PC-3 (cell line): Measurements from ENCODE around the gene RHBG. TPM values are rescaled to one million over a fixed set of nuclear protein-coding genes. Genes with fewer than 3 reads are reported as not detected.

Experiments used
- ATAC-seq: fragments of 200-7000 bp; cut with Tn5 transposase; 2 replicates; pipeline ENCODE4 v1.9.1; 2020; ENCODE audit warnings: mild to moderate bottlenecking, moderate library complexity
- BruUV-seq: library from RNA; stranded (reverse); fragments of 400-500 nt; replicated peaks from 2 replicates; lab custom pipeline; 2021; lab: Mats Ljungman, UMichigan
- CTCF ChIA-PET: fragments of 300-600 bp; sonication (Branson Sonifier 250); formaldehyde crosslinking; loops from one replicate; lab custom pipeline; 2022; ENCODE audit warnings: antibody characterized with exemption; lab: Charles Lee
- POLR2A ChIA-PET: fragments of 300-600 bp; sonication (Branson Sonifier 250); formaldehyde crosslinking; loops from one replicate; lab custom pipeline; 2022; ENCODE audit warnings: antibody characterized with exemption; ENCODE audit not compliant: unreplicated experiment; lab: Charles Lee
- DNase-seq: peaks from one replicate; pipeline ENCODE4 v3.0.0-alpha.2; 2015
- H2AFZ ChIP-seq: fragments of 300-600 bp; sonication (generic); 2 replicates; pipeline ENCODE4 v1.6.0; 2016; ENCODE audit warnings: antibody characterized with exemption, low read length
- H3F3A ChIP-seq: fragments of 300-600 bp; sonication (generic); one replicate; pipeline ENCODE4 v1.6.0; 2017; ENCODE audit warnings: antibody characterized with exemption, low read length, control low read depth, mild to moderate bottlenecking; ENCODE audit not compliant: unreplicated experiment
- H3K27ac ChIP-seq: fragments of 300-600 bp; sonication (generic); 2 replicates; pipeline ENCODE4 v1.5.1; 2016; ENCODE audit warnings: mild to moderate bottlenecking, low read length
- H3K27me3 ChIP-seq: fragments of 300-600 bp; sonication (generic); 2 replicates; pipeline ENCODE4 v1.6.1; 2016; ENCODE audit warnings: low read length, mixed read lengths
- H3K36me3 ChIP-seq: fragments of 300-600 bp; sonication (generic); 2 replicates; pipeline ENCODE4 v1.6.1; 2016; ENCODE audit warnings: low read depth, mixed run types, low read length, mixed read lengths
- H3K4me1 ChIP-seq: fragments of 300-600 bp; sonication (generic); 2 replicates; pipeline ENCODE4 v1.5.1; 2016; ENCODE audit warnings: low read length; ENCODE audit not compliant: insufficient read depth
- H3K4me2 ChIP-seq: fragments of 300-600 bp; sonication (generic); 2 replicates; pipeline ENCODE4 v1.6.0; 2016; ENCODE audit warnings: low read length
- H3K4me3 ChIP-seq: fragments of 300-600 bp; sonication (generic); 2 replicates; pipeline ENCODE4 v1.5.1; 2016; ENCODE audit warnings: mild to moderate bottlenecking, low read length, mixed read lengths
- H3K79me2 ChIP-seq: fragments of 300-600 bp; sonication (generic); 2 replicates; pipeline ENCODE4 v1.6.1; 2017; ENCODE audit warnings: low read length, mixed read lengths
- H3K9ac ChIP-seq: fragments of 300-600 bp; sonication (generic); 2 replicates; pipeline ENCODE4 v1.6.0; 2016; ENCODE audit warnings: mild to moderate bottlenecking, low read length
- H3K9me2 ChIP-seq: fragments of 300-600 bp; sonication (generic); replicated peaks from 2 replicates; pipeline ENCODE4 v1.6.1; 2016; ENCODE audit warnings: mixed run types, low read length, mixed read lengths
- H3K9me3 ChIP-seq: fragments of 300-600 bp; sonication (generic); 2 replicates; pipeline ENCODE4 v1.6.1; 2016; ENCODE audit warnings: low read length, mixed read lengths
- H4K20me1 ChIP-seq: fragments of 300-600 bp; sonication (generic); 2 replicates; pipeline ENCODE4 v1.6.1; 2016; ENCODE audit warnings: low read length, mixed read lengths
- CTCF ChIP-seq: fragments of 300-600 bp; sonication (generic); conservative IDR thresholded peaks from 2 replicates; pipeline ENCODE4 v1.5.1; 2017; ENCODE audit warnings: antibody characterized with exemption, low read depth, mild to moderate bottlenecking, low read length
- EZH2 ChIP-seq: fragments of 300-600 bp; sonication (generic); IDR thresholded peaks from one replicate; pipeline ENCODE4 v1.6.1; 2017; ENCODE audit warnings: antibody characterized with exemption, mild to moderate bottlenecking, low read length; ENCODE audit not compliant: unreplicated experiment
- EZH2phosphoT487 ChIP-seq: fragments of 300-600 bp; sonication (generic); IDR thresholded peaks from 2 replicates; pipeline ENCODE4 v1.6.1; 2018; ENCODE audit warnings: mild to moderate bottlenecking, antibody characterized with exemption, low read length, borderline replicate concordance
- intact Hi-C: fragments of 100-400 bp; cut with micrococcal nuclease; formaldehyde crosslinking; loops from 2 replicates; pipeline ENCODE4 v1.9.0; 2023
- total RNA-seq: library from RNA; depleted of rRNA; stranded (reverse); fragments of >200 nt; gene quantifications from 2 replicates; pipeline ENCODE4 v1.2.3, GENCODE V29; 2014

The RHBG gene
- total RNA-seq, 1 experiment from 2014 or later: 0.26 TPM

GRCh38 chr1:156409439-156409838 lies 40.4 kb downstream of the RHBG start:
- BruUV-seq: no TSS peak
- Histone ChIP-seq H3K9me2 (no peaks in the 10 kb centered on the region), H3K4me1 (no peaks in the 10 kb centered on the region), H3K79me2 (no peaks in the 10 kb centered on the region), H3K9ac (no peak overlapping the region), H3K36me3 (no peaks in the 10 kb centered on the region), H3F3A (no peaks in the 10 kb centered on the region), H4K20me1 (no peaks in the 10 kb centered on the region), H3K4me3 (no peak overlapping the region), H2AFZ (no peak overlapping the region), H3K27me3 (peaks cover 48% of the 10 kb centered on the region), H3K9me3 (no peaks in the 10 kb centered on the region), H3K4me2 (no peak overlapping the region), H3K27ac (no peak overlapping the region)
- DNase-seq: no peak
- ChIA-PET POLR2A (no interaction called here), CTCF (no interaction called here)
- intact Hi-C loops: no loop called here
- no peak for ATAC-seq
- TF ChIP-seq CTCF: no peak
- no peak for TF ChIP-seq EZH2phosphoT487
- TF ChIP-seq EZH2: no peak

- Histone ChIP-seq H3K27ac (no peak overlapping the region), H3K27me3 (peaks cover 44% of the 10 kb centered on the region), H3K9me2 (no peaks in the 10 kb centered on the region), H3F3A (no peaks in the 10 kb centered on the region), H3K9me3 (no peaks in the 10 kb centered on the region), H3K4me1 (no peaks in the 10 kb centered on the region), H4K20me1 (no peaks in the 10 kb centered on the region), H3K36me3 (no peaks in the 10 kb centered on the region), H3K9ac (no peak overlapping the region), H3K4me3 (no peak overlapping the region), H3K4me2 (no peak overlapping the region), H2AFZ (no peak overlapping the region), H3K79me2 (no peaks in the 10 kb centered on the region)
- DNase-seq: no peak
- no TSS peak for BruUV-seq
- POLR2A ChIA-PET: no interaction called here
- CTCF ChIA-PET: no interaction called here
- TF ChIP-seq EZH2phosphoT487: no peak
- TF ChIP-seq EZH2: no peak
- no peak for TF ChIP-seq CTCF
- intact Hi-C loops: no loop called here
- ATAC-seq: no peak
These were observed 41.2 kb downstream of the RHBG start for GRCh38 chr1:156410238-156410637.

- Histone ChIP-seq H3K4me1 (no peaks in the 10 kb centered on the region), H3K9ac (no peak overlapping the region), H3K9me2 (no peaks in the 10 kb centered on the region), H3K9me3 (no peaks in the 10 kb centered on the region), H3K4me3 (no peak overlapping the region), H3K27me3 (peaks cover 43% of the 10 kb centered on the region), H3K27ac (no peak overlapping the region), H4K20me1 (no peaks in the 10 kb centered on the region), H3K79me2 (no peaks in the 10 kb centered on the region), H3K4me2 (no peak overlapping the region), H3K36me3 (no peaks in the 10 kb centered on the region), H2AFZ (no peak overlapping the region), H3F3A (no peaks in the 10 kb centered on the region)
- ATAC-seq (no peak), DNase-seq (no peak)
- BruUV-seq: no TSS peak
- intact Hi-C loops: no loop called here
- CTCF ChIA-PET: no interaction called here
- POLR2A ChIA-PET: no interaction called here
- TF ChIP-seq EZH2: no peak
- no peak for TF ChIP-seq CTCF
- TF ChIP-seq EZH2phosphoT487: no peak
These were observed 41.7 kb downstream of the RHBG start for GRCh38 chr1:156410740-156411139.
